ENCODE data around the gene KRT31.

Gene KRT31

DNA sequence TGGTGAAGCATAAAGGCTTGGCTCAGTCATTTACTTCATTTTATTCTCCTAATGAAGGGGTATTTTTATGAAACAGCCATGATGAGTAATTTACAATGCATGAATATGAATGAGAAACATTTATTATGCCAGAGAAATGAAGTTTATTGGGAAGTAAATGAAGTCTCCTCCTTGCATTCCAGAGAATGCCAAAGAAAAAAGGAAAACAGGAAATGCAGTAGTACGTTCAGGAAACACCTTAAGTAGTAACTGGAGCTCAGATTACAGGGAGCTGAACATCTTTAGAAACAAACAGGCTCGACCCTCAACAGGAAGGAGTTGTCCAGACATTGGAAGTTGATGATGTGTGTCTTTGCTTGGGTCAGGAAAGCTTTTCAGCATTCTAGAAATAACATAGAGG, 19.9 kb downstream of the KRT31 start:
- no peak for TF ChIP-seq CTCF (IDR thresholded peaks at IDR 0.05; ENCODE audit: unreplicated experiment in 3 of 3)
- Mint-ChIP-seq H3K27me3 (ENCODE audit: low read depth) (peaks cover 21% of the 10 kb centered on the region), H3K4me3 (no peak overlapping the region), H3K4me1 (peaks cover 5% of the 10 kb centered on the region), H3K27ac (no peak overlapping the region), H3K9me3 (peaks cover 5% of the 10 kb centered on the region), H3K36me3 (ENCODE audit: low read depth) (no peaks in the 10 kb centered on the region)

- TF ChIP-seq CTCF (IDR thresholded peaks at IDR 0.05; ENCODE audit: unreplicated experiment in 3 of 3) = no peak
- H3K4me1 Mint-ChIP-seq = no peaks in the 10 kb centered on the region
- H3K27ac Mint-ChIP-seq = no peak within 1 kb of the TSS
- peaks cover 8% of the 10 kb centered on the region for H3K27me3 Mint-ChIP-seq (ENCODE audit: low read depth)
- H3K9me3 Mint-ChIP-seq = no peaks in the 10 kb centered on the region
- H3K4me3 Mint-ChIP-seq = no peak within 1 kb of the TSS
- H3K36me3 Mint-ChIP-seq (ENCODE audit: low read depth) = no peaks in the 10 kb centered on the region
Measured at GRCh38 chr17:41369713-41370112, 27.7 kb downstream of the KRT31 start, which contains the start of gene KRT33B. Gene KRT33B (minus strand): TSS chr17:41369813. CDS start chr17:41369750, 63 bp downstream.

DNA sequence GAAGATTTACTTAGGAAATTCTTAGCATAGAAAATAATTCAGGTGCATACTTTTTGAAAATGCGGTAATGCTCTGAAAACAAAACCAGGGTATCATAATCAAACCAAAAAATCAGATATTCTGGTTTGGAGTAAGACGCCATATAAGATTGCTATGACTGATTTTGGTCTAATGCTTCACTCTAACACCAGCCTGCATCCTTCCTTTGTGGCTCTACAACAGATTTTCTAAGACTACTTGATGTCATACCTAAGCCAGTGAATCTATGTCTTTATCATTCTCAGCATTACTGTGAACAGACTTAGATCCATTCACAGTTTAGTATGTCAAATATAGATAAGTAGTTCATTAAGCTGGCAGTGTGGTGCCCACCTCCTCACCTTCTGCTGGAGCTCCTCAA, 28.4 kb downstream of the KRT31 start:
- H3K27me3 Mint-ChIP-seq (ENCODE audit: low read depth) = peaks cover 2% of the 10 kb centered on the region
- H3K9me3 Mint-ChIP-seq = no peaks in the 10 kb centered on the region
- no peak for TF ChIP-seq CTCF (IDR thresholded peaks at IDR 0.05; ENCODE audit: unreplicated experiment in 3 of 3)
- H3K36me3 Mint-ChIP-seq (ENCODE audit: low read depth) = no peaks in the 10 kb centered on the region
- H3K4me3 Mint-ChIP-seq = no peak overlapping the region
- H3K27ac Mint-ChIP-seq = no peak overlapping the region
- H3K4me1 Mint-ChIP-seq = no peaks in the 10 kb centered on the region

GRCh38 chr17:41367426-41368075, 29.9 kb downstream of the KRT31 start:
- Mint-ChIP-seq H3K9me3 (no peaks in the 10 kb centered on the region), H3K27ac (no peak overlapping the region), H3K4me3 (no peak overlapping the region), H3K36me3 (ENCODE audit: low read depth) (no peaks in the 10 kb centered on the region), H3K27me3 (ENCODE audit: low read depth) (no peaks in the 10 kb centered on the region), H3K4me1 (no peaks in the 10 kb centered on the region)
- TF ChIP-seq CTCF (IDR thresholded peaks at IDR 0.05; ENCODE audit: unreplicated experiment in 3 of 3) = no peak

DNA sequence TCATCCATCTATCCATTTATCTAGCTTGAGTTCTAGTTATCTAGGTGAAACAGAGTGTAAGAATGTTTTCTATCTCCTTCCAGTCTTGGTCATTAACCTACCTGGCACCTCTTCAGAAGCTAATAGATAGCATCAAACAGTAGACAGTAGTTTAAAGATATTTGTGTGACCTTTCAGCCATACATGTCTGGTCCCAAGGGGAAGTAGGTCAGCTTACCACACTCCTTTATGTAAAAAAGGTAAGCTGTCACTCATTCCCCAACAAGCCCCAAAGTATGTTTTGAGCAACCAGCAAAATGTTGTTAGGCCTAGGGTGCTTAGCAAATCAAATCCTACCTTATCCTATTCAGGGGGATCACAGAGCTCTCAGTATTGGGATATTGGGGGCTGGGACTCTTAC, 31.3 kb downstream of the KRT31 start:
- H3K36me3 Mint-ChIP-seq (ENCODE audit: low read depth) = no peaks in the 10 kb centered on the region
- H3K27me3 Mint-ChIP-seq (ENCODE audit: low read depth) = no peaks in the 10 kb centered on the region
- no peaks in the 10 kb centered on the region for H3K9me3 Mint-ChIP-seq
- H3K4me1 Mint-ChIP-seq = no peaks in the 10 kb centered on the region
- TF ChIP-seq CTCF (IDR thresholded peaks at IDR 0.05; ENCODE audit: unreplicated experiment in 3 of 3) = no peak
- H3K4me3 Mint-ChIP-seq = no peak overlapping the region
- no peak overlapping the region for H3K27ac Mint-ChIP-seq

DNA sequence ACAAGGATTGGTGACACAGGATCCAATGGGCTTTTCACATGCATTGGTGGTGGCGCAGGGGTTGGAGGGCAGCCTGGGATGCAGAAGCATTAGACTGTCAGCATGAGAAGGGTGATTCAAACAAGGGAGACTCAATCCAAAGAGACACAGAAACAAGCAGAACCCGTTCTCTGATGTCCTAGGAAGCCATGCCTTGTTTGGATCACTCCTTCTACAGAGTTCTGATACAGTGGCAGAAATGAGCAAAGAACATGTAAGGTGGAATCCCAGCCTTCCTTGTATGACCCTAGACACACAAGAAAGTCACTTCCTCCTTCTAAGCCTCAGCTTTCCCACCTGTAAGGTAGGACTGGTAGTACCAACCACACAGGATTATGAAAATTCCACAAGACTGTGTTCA, 33.5 kb downstream of the KRT31 start:
- Mint-ChIP-seq H3K4me1 (no peaks in the 10 kb centered on the region), H3K9me3 (peaks cover 5% of the 10 kb centered on the region), H3K36me3 (ENCODE audit: low read depth) (no peaks in the 10 kb centered on the region), H3K4me3 (no peak overlapping the region), H3K27ac (no peak overlapping the region), H3K27me3 (ENCODE audit: low read depth) (peaks cover 5% of the 10 kb centered on the region)
- no peak for TF ChIP-seq CTCF (IDR thresholded peaks at IDR 0.05; ENCODE audit: unreplicated experiment in 3 of 3)

All from nephron (organoid).